ENCODE measurements around the gene NEK4.

NEK4 gene

DNA sequence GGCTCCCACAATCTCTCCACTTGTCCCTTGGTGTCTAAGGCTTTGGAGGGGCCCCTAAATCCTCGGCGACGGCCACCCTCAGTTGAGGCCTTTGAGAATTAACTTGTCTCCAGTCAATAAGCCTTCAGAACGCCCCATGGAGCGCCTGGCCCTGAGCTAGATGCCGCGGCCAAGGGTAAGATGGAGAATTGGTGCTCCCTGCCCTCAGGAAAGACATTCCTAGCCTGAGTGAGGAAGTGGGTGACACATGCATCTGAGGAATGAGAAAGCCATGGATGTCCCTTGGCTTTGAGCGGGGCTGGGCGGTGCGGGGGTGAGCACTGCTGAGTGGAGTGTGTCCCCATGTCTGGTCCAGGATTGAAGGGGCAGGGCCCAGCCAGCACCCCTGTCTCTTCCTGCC is 46.5 kb upstream of the NEK4 start:
- no peaks in the 10 kb centered on the region for H3K9me3 ChIP-seq (replicated peaks; ENCODE audit: insufficient read depth, low read length)
- no peak overlapping the region for H2AFZ ChIP-seq (ENCODE audit: low read length)
- H3F3A ChIP-seq (ENCODE audit: insufficient read depth, low read length): no peaks in the 10 kb centered on the region
- no peak for DNase-seq
- H3K9me2 ChIP-seq (replicated peaks; ENCODE audit: insufficient read depth, low read length): no peaks in the 10 kb centered on the region
- H3K27me3 ChIP-seq (replicated peaks; ENCODE audit: insufficient read depth, low read length): no peaks in the 10 kb centered on the region
- H3K27ac ChIP-seq (ENCODE audit: low read length): no peak overlapping the region
- H3K4me1 ChIP-seq (ENCODE audit: low read length): no peaks in the 10 kb centered on the region
- H3K9ac ChIP-seq (ENCODE audit: low read length): no peak overlapping the region
- H3K4me2 ChIP-seq (ENCODE audit: low read depth, low read length): no peak overlapping the region
- H3K4me3 ChIP-seq (ENCODE audit: low read length): no peak overlapping the region
- no peaks in the 10 kb centered on the region for H3K36me3 ChIP-seq (replicated peaks; ENCODE audit: insufficient read depth, low read length)
- TF ChIP-seq, protein P1, sequence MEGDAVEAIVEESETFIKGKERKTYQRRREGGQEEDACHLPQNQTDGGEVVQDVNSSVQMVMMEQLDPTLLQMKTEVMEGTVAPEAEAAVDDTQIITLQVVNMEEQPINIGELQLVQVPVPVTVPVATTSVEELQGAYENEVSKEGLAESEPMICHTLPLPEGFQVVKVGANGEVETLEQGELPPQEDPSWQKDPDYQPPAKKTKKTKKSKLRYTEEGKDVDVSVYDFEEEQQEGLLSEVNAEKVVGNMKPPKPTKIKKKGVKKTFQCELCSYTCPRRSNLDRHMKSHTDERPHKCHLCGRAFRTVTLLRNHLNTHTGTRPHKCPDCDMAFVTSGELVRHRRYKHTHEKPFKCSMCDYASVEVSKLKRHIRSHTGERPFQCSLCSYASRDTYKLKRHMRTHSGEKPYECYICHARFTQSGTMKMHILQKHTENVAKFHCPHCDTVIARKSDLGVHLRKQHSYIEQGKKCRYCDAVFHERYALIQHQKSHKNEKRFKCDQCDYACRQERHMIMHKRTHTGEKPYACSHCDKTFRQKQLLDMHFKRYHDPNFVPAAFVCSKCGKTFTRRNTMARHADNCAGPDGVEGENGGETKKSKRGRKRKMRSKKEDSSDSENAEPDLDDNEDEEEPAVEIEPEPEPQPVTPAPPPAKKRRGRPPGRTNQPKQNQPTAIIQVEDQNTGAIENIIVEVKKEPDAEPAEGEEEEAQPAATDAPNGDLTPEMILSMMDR (IDR thresholded peaks at IDR 0.05; ENCODE audit: low read length): no peak
- TF ChIP-seq EZH2 (optimal IDR thresholded peaks at IDR 0.05; ENCODE audit: low read depth, low read length) (no peak), EZH2phosphoT487 (IDR thresholded peaks at IDR 0.05; ENCODE audit: low read length) (no peak)
- H4K20me1 ChIP-seq (ENCODE audit: insufficient read depth, low read length): no peaks in the 10 kb centered on the region
- no peaks in the 10 kb centered on the region for H3K79me2 ChIP-seq (ENCODE audit: low read length)

DNA sequence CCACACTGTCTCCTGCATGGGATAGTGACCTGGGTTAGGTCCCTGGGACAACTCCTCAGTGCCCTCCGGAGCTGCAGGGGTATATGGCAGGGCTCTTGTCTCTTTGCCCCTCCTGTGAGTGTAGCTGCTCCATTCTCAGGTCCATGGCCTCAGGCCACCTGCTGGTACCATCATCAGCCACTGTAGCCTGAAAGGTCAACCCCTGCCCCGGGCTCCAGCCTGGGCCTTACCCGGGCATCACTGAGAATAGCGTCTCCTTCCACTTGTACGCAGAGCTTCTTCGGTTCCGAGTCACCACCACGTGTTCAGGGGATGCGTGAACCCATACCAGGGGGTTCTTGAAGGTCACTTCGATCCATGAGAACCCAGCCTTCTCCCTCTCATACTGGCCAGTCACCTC is 45.9 kb upstream of the NEK4 start:
- no peaks in the 10 kb centered on the region for H3K4me1 ChIP-seq (ENCODE audit: low read length)

DNA sequence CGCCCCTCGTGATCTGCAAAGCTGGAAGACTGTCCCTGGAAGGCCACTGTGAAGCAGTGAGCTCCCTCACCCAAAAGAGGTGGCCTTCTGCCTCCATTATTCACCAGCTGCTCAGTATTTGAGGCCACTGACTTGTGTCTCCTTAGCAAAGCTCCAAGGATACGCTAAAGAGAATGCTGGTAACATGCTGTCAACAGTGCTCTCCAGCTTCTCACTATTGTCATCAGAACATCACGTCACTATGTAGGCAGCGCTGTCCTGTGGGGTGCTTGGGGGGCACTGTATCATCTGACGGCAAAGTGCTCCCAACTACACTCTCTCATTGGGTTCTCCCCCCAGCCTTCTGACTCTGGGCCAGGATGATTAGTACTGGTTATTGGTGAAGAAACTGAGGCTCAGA is 45.5 kb upstream of the NEK4 start:
- H3K9me3 ChIP-seq (replicated peaks; ENCODE audit: insufficient read depth, low read length): no peaks in the 10 kb centered on the region
- H3K4me1 ChIP-seq (ENCODE audit: low read length): no peaks in the 10 kb centered on the region
- H3F3A ChIP-seq (ENCODE audit: insufficient read depth, low read length): no peaks in the 10 kb centered on the region
- H2AFZ ChIP-seq (ENCODE audit: low read length): no peak overlapping the region
- H3K9me2 ChIP-seq (replicated peaks; ENCODE audit: insufficient read depth, low read length): no peaks in the 10 kb centered on the region
- no peaks in the 10 kb centered on the region for H4K20me1 ChIP-seq (ENCODE audit: insufficient read depth, low read length)
- no peak overlapping the region for H3K4me2 ChIP-seq (ENCODE audit: low read depth, low read length)
- no peak overlapping the region for H3K27ac ChIP-seq (ENCODE audit: low read length)
- H3K36me3 ChIP-seq (replicated peaks; ENCODE audit: insufficient read depth, low read length): no peaks in the 10 kb centered on the region
- no peaks in the 10 kb centered on the region for H3K27me3 ChIP-seq (replicated peaks; ENCODE audit: insufficient read depth, low read length)
- H3K4me3 ChIP-seq (ENCODE audit: low read length): no peak overlapping the region
- no peaks in the 10 kb centered on the region for H3K79me2 ChIP-seq (ENCODE audit: low read length)
- no peak for TF ChIP-seq EZH2phosphoT487 (IDR thresholded peaks at IDR 0.05; ENCODE audit: low read length)
- TF ChIP-seq, protein P1 (IDR thresholded peaks at IDR 0.05; ENCODE audit: low read length): no peak
- TF ChIP-seq EZH2 (optimal IDR thresholded peaks at IDR 0.05; ENCODE audit: low read depth, low read length): no peak
- no peak overlapping the region for H3K9ac ChIP-seq (ENCODE audit: low read length)
- no peak for DNase-seq

More for the DNA sequence above, 45.9 kb upstream of the NEK4 start:
- Histone ChIP-seq H3K27me3 (replicated peaks; ENCODE audit: insufficient read depth, low read length) (no peaks in the 10 kb centered on the region), H3K4me3 (ENCODE audit: low read length) (no peak overlapping the region), H3K4me2 (ENCODE audit: low read depth, low read length) (no peak overlapping the region), H3K36me3 (replicated peaks; ENCODE audit: insufficient read depth, low read length) (no peaks in the 10 kb centered on the region), H3K9ac (ENCODE audit: low read length) (no peak overlapping the region), H3K79me2 (ENCODE audit: low read length) (no peaks in the 10 kb centered on the region), H3F3A (ENCODE audit: insufficient read depth, low read length) (no peaks in the 10 kb centered on the region), H3K27ac (ENCODE audit: low read length) (no peak overlapping the region), H2AFZ (ENCODE audit: low read length) (no peak overlapping the region), H3K9me2 (replicated peaks; ENCODE audit: insufficient read depth, low read length) (no peaks in the 10 kb centered on the region), H4K20me1 (ENCODE audit: insufficient read depth, low read length) (no peaks in the 10 kb centered on the region), H3K9me3 (replicated peaks; ENCODE audit: insufficient read depth, low read length) (no peaks in the 10 kb centered on the region)
- TF ChIP-seq, protein P1 (IDR thresholded peaks at IDR 0.05; ENCODE audit: low read length): no peak
- no peak for TF ChIP-seq EZH2 (optimal IDR thresholded peaks at IDR 0.05; ENCODE audit: low read depth, low read length)
- TF ChIP-seq EZH2phosphoT487 (IDR thresholded peaks at IDR 0.05; ENCODE audit: low read length): no peak
- DNase-seq: no peak

All from MM.1S (cell line).